ENCODE data around the gene HLCS.

Gene HLCS

GRCh38 chr21:36710729-36711048 is 255.8 kb downstream of the HLCS start:
- no peak overlapping the region for H3K4me3 ChIP-seq (replicated peaks; ENCODE audit: low read depth, low read length)
- no peak for TF ChIP-seq CTCF (IDR thresholded peaks at IDR 0.05; ENCODE audit: low read depth, low read length, missing control alignments)
- no peak for DNase-seq (ENCODE audit: extremely low read depth, low read depth)

- no peak for DNase-seq (ENCODE audit: extremely low read depth, low read depth)
- no peak overlapping the region for H3K4me3 ChIP-seq (replicated peaks; ENCODE audit: low read depth, low read length)
- no peak for TF ChIP-seq CTCF (IDR thresholded peaks at IDR 0.05; ENCODE audit: low read depth, low read length, missing control alignments)
Measured at GRCh38 chr21:36709868-36710728, 256.4 kb downstream of the HLCS start.

DNA sequence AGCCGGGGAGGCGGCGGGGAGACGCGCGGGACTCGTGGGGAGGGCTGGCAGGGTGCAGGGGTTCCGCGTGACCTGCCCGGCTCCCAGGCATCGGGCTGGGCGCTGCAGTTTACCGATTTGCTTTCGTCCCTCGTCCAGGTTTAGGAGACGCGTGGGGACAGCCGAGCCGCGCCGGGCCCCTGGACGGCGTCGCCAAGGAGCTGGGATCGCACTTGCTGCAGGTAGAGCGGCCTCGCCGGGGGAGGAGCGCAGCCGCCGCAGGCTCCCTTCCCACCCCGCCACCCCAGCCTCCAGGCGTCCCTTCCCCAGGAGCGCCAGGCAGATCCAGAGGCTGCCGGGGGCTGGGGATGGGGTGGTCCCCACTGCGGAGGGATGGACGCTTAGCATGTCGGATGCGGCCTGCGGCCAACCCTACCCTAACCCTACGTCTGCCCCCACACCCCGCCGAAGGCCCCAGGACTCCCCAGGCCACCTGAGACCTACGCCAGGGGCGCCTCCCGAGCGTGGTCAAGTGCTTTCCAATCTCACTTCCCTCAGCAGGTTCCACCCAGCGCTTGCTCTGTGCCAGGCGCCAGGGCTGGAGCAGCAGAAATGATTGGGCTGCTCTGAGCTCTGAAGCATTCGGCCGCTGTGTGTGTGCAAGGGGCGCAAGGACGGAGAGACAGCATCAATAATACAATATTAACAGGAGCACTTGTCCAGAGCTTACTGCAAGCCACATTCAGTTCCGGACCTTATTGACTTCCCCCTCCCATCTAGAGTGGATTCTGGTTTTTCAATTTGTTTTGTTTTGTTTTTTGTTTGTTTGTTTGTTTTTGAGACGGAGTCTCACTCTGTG is 257.2 kb downstream of the HLCS start:
- no peak for TF ChIP-seq CTCF (IDR thresholded peaks at IDR 0.05; ENCODE audit: low read depth, low read length, missing control alignments)
- no peak for DNase-seq (ENCODE audit: extremely low read depth, low read depth)

GRCh38 chr21:36708286-36709029 is 258.0 kb downstream of the HLCS start:
- DNase-seq (ENCODE audit: extremely low read depth, low read depth), result no peak
- TF ChIP-seq CTCF (IDR thresholded peaks at IDR 0.05; ENCODE audit: low read depth, low read length, missing control alignments), result no peak
- H3K4me3 ChIP-seq (replicated peaks; ENCODE audit: low read depth, low read length), result no peak overlapping the region

More for the DNA sequence above, 257.2 kb downstream of the HLCS start:
- H3K4me3 ChIP-seq (replicated peaks; ENCODE audit: low read depth, low read length), result no peak overlapping the region

- TF ChIP-seq CTCF (IDR thresholded peaks at IDR 0.05; ENCODE audit: low read depth, low read length, missing control alignments), result no peak
- no peak overlapping the region for H3K4me3 ChIP-seq (replicated peaks; ENCODE audit: low read depth, low read length)
- no peak for DNase-seq (ENCODE audit: extremely low read depth, low read depth)
Measured at GRCh38 chr21:36707763-36708285, 258.6 kb downstream of the HLCS start.

DNA sequence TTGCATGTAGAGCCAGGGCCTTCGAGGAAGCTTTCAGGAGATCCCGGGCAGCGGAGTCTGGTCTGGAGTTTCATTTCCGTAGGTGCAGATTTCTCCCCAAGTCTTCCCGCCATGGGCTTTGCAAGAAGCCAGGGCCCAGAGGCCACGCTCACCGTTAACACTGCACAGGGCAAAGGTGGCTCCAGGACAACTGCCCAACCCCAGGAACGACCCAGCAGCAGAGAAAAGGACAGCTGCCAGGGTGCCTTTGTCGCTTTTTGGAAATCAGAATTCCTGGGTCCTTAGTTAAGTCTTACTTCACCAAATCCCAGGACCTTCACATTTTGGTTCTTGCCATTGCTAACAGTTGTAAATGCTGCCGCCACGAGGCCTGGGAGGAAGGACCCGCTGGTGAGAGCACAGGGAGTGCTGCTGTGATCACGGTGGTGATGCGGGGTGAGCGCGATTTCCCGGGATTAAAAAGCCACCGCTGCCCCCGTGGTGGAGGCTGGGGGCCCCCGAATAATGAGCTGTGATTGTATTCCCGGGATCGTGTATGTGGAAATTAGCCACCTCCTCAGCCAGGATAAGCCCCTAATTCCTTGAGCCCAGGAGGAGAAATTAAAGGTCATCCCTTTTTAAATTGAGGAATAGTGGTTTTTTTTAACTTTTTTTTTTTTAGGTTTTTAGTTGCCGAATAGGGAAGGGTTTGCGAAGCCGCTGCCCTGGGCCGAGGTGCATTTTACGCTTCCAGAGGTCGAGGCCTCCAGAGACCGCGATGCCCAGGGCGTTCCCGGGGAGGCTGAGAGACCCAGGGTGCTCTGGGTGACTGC is 259.3 kb downstream of the HLCS start:
- TF ChIP-seq CTCF (IDR thresholded peaks at IDR 0.05; ENCODE audit: low read depth, low read length, missing control alignments), result no peak
- DNase-seq (ENCODE audit: extremely low read depth, low read depth), result no peak

More for the DNA sequence above, 259.3 kb downstream of the HLCS start:
- no peak overlapping the region for H3K4me3 ChIP-seq (replicated peaks; ENCODE audit: low read depth, low read length)
